RWPE2 (cell line): ENCODE results near the gene DGLUCY.
A peak's percentile ranks its signal among the peaks of the same experiment; 100 is the strongest.

Experiments used
- ATAC-seq: fragments of 200-7000 bp; cut with Tn5 transposase; 3 replicates; pipeline ENCODE4 v1.9.1; 2021; ENCODE audit warnings: low read depth
- DNase-seq: peaks from one replicate; pipeline ENCODE4 v3.0.0-alpha.2; 2020; ENCODE audit warnings: low spot score
- H3K27ac ChIP-seq: fragments of 450-650 bp; 2 replicates; pipeline ENCODE4 v1.5.1; 2017; ENCODE audit warnings: mild to moderate bottlenecking; ENCODE audit not compliant: poor library complexity, severe bottlenecking
- H3K27me3 ChIP-seq: fragments of 250-450 bp; sonication (Bioruptor Pico); 2 replicates; pipeline ENCODE4 v1.5.1; 2021; ENCODE audit warnings: mild to moderate bottlenecking, moderate library complexity; ENCODE audit not compliant: insufficient read depth, poor library complexity, severe bottlenecking
- H3K36me3 ChIP-seq: fragments of 250-450 bp; sonication (Bioruptor Pico); 2 replicates; pipeline ENCODE4 v1.5.1; 2020; ENCODE audit warnings: low read depth, mild to moderate bottlenecking, moderate library complexity
- H3K4me1 ChIP-seq: fragments of 250-450 bp; sonication (Bioruptor Pico); 2 replicates; pipeline ENCODE4 v1.5.1; 2021; ENCODE audit warnings: mild to moderate bottlenecking, moderate library complexity; ENCODE audit not compliant: insufficient read depth, poor library complexity, severe bottlenecking
- H3K4me3 ChIP-seq: fragments of 250-450 bp; sonication (Bioruptor Pico); 2 replicates; pipeline ENCODE4 v1.5.1; 2021; ENCODE audit warnings: mild to moderate bottlenecking, moderate library complexity; ENCODE audit not compliant: severe bottlenecking
- H3K9me3 ChIP-seq: fragments of 250-450 bp; sonication (Bioruptor Pico); 2 replicates; pipeline ENCODE4 v1.5.1; 2021; ENCODE audit warnings: mild to moderate bottlenecking, moderate library complexity; ENCODE audit not compliant: severe bottlenecking
- TF ChIP-seq, protein P1 (sequence below): fragments of 450-650 bp; IDR thresholded peaks from one replicate; pipeline ENCODE4 v1.5.1; 2017; ENCODE audit warnings: mild to moderate bottlenecking, moderate library complexity; ENCODE audit not compliant: poor library complexity, severe bottlenecking

The DGLUCY gene

DNA sequence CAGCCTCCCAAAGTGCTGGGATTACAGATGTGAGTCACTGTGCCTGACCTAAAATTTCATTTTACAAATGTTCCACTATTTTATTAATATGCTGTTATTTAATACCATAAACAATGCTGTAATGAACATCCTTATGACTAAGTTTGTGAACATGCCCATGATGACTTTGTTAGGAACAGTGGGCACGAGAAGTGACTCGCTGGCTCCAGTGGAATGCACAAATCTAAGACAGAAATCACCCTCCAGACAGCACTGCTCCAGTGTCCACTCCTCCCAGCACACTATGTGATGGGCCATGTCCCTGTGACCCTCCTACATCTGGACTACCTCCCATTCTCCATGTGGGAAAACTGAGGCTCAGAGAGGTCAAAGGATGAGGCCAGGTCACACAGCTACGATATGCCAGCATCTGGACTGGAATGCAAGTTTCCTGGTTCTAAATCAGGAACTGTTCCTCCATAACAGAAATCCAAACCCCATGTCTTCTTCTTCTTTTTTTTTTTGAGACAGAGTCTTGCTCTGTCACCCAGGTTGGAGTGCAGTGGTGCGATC, 72.7 kb downstream of the DGLUCY start:
- Histone ChIP-seq H3K27ac (no peak overlapping the region), H3K27me3 (no peaks in the 10 kb centered on the region), H3K36me3 (peaks cover 22% of the 10 kb centered on the region), H3K9me3 (no peaks in the 10 kb centered on the region), H3K4me3 (no peak overlapping the region), H3K4me1 (no peaks in the 10 kb centered on the region)
- TF ChIP-seq, protein P1, sequence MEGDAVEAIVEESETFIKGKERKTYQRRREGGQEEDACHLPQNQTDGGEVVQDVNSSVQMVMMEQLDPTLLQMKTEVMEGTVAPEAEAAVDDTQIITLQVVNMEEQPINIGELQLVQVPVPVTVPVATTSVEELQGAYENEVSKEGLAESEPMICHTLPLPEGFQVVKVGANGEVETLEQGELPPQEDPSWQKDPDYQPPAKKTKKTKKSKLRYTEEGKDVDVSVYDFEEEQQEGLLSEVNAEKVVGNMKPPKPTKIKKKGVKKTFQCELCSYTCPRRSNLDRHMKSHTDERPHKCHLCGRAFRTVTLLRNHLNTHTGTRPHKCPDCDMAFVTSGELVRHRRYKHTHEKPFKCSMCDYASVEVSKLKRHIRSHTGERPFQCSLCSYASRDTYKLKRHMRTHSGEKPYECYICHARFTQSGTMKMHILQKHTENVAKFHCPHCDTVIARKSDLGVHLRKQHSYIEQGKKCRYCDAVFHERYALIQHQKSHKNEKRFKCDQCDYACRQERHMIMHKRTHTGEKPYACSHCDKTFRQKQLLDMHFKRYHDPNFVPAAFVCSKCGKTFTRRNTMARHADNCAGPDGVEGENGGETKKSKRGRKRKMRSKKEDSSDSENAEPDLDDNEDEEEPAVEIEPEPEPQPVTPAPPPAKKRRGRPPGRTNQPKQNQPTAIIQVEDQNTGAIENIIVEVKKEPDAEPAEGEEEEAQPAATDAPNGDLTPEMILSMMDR: no peak
- peak; percentile 58; the same call in 1 of the 3 replicates for ATAC-seq
- no peak for DNase-seq

DNA sequence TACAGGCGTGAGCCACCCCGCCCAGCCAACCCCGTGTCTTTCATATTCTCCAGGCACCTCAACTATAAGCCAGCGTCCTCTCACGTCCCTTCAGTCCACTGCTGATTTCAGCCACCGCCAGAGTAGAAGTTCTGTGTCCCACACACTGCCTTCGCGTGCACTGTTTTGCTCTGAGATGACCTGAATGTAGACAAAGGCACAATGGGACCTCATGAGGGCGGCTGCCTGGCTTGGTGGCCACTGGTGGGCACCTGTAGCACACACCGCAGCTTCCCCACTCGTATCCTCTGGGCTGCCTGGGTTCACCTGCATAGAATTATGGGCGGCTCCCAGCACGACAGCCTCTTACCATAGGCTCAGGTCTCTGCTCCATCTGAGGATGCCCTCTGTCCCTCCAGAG, 73.4 kb downstream of the DGLUCY start:
- Histone ChIP-seq H3K27ac (no peak overlapping the region), H3K9me3 (no peaks in the 10 kb centered on the region), H3K36me3 (peaks cover 19% of the 10 kb centered on the region), H3K27me3 (no peaks in the 10 kb centered on the region), H3K4me3 (no peak overlapping the region), H3K4me1 (no peaks in the 10 kb centered on the region)
- no peak for DNase-seq
- TF ChIP-seq, protein P1: no peak
- no peak; the same call in 2 of the 3 replicates for ATAC-seq

DNA sequence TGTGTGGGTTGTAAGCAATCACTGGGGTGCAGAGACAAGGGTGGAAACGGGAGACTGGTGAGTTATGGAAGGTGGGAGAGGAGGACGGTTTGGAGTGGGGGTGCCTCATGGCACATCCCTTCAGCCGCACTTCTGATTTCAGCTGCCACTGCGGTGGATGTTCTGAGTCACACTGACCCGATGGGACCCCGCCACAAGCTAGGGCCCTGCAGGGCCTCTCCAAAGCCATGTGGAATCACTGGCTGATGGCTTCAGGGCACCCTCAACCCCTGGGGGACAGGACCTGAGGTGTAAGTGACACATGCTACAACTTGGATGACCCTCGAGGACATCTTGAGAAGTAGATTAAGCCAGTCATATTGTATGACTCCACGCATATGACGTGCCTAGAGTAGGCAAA, 77.0 kb downstream of the DGLUCY start:
- no peak overlapping the region for H3K4me3 ChIP-seq
- TF ChIP-seq, protein P1: no peak
- ATAC-seq (no peak), DNase-seq (no peak)
- no peaks in the 10 kb centered on the region for H3K27me3 ChIP-seq
- H3K4me1 ChIP-seq: no peaks in the 10 kb centered on the region
- no peak overlapping the region for H3K27ac ChIP-seq
- peaks cover 16% of the 10 kb centered on the region for H3K36me3 ChIP-seq
- no peaks in the 10 kb centered on the region for H3K9me3 ChIP-seq

DNA sequence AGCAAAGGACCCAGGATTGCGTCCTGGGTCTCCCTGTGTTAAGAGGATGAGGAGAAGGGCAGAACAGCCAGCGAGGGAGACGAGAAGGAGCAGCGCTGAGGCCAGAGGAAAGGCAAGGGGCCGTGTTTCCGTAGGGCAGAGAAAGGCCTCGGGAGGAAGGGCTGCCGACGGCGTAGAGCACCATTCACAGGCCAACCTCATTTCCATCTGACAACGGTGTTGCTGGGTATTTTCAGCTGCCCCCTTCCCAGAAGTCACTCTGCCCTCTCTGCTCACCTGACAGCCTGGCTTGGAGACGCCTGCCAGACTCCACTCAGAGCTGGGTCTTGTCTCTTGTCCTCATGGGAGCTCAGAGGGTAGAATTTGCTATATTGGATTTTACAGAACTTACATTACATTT, 79.2 kb downstream of the DGLUCY start:
- no peak for DNase-seq
- Histone ChIP-seq H3K4me1 (no peaks in the 10 kb centered on the region), H3K9me3 (no peaks in the 10 kb centered on the region), H3K27me3 (no peaks in the 10 kb centered on the region), H3K4me3 (no peak overlapping the region), H3K36me3 (peaks cover 19% of the 10 kb centered on the region), H3K27ac (no peak overlapping the region)
- ATAC-seq: no peak
- TF ChIP-seq, protein P1: no peak

DNA sequence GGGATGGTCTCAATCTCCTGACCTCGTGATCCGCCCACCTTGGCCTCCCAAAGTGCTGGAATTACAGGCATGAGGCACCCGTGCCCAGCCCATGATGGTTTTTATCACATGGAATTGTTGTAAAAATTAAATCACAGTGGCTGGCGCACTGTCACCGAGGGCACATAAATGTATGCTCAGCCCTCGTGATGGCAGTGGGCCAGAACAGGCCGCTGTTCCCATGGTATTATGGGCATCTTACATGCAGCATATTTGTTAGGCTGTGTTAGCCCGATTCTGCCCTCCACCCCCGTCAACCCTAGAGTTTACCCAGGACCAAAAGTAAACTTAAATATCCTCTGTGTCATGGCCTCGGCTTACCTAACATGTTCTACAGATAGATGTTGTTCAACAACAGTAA, 82.0 kb downstream of the DGLUCY start:
- Histone ChIP-seq H3K9me3 (no peaks in the 10 kb centered on the region), H3K36me3 (peaks cover 28% of the 10 kb centered on the region), H3K4me1 (no peaks in the 10 kb centered on the region), H3K27me3 (no peaks in the 10 kb centered on the region), H3K4me3 (no peak overlapping the region), H3K27ac (no peak overlapping the region)
- TF ChIP-seq, protein P1: no peak
- no peak for ATAC-seq
- no peak for DNase-seq
